Kidney tubule cell (primary cell): Measurements from ENCODE around the gene CNOT6.

ENCODE experiments used
- DNase-seq: peaks from one replicate; pipeline ENCODE4 v3.0.0-alpha.2; 2018; ENCODE audit warnings: low spot score

Gene CNOT6

DNA sequence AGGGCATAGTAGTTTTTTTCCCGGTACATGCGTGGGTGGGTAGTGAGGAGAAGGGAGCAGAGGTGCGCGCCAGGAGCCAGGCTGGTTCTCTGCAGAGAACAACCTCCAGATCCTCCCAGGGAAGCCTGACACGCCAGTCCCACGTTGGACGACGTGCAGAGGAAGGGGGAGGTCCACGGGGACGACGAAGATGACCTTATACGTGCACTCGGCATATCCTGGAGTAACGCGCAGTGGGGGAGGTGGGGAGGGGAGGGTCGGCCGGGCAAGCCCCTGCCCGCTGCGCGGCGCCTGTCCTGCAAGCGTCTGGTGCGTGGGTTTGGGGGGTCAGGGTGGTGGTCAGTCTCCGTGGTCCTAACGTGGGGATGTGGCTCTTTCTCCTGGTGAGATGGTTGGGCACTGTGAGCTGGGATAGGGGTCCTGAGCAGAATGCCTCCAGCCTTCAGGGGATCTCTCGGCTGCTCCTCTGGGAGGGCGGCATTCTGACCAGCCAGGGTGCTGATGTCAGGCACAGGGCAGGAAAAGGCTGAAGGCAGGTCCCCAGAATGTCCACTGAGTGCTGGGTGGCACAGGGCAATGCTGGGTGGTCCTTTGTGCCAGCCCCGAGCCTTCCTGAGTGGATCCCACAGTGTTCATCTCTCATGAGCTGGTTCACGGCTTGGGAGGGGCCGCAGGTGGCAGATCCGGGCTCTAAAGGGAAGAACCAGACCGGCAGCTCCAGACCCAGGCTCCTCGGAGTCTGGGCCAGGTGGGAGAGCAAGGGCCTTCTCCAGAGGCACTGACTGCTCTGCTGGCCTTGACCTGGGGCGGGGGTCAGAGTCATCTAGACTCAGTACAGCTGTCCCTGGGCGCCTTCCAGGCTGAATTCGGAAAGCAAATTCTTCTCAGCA lies 107.7 kb downstream of the CNOT6 start:
- no peak for DNase-seq

DNA sequence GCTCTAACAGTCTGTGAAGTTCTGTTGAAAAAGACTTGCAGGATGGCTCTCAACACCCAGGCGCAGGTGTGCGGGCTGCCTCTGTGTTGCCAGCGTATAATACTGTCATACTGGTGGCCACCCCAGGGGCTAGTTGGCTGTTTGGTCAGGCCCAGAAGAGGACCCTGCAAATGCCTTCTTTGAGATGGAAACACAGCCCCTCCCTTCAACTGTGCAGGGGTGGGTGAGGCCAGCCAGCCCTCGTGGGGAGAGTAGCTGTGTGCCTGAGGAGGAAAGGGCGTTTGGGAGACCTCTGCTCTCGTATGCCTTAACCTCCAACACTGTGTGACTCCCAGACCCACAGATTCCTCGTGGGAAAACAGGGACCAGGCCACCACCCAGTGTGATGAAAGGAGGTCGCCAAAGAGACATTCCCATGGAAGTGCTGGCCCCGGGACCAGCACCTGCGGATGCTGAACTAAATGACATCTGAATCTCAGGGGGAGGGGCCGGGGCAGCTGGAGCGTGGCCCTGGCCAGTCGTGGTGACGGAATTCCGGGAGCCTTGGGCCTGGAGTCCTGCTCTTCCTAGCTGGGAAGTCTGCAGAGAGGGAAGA lies 108.4 kb downstream of the CNOT6 start:
- DNase-seq, result no peak

DNA sequence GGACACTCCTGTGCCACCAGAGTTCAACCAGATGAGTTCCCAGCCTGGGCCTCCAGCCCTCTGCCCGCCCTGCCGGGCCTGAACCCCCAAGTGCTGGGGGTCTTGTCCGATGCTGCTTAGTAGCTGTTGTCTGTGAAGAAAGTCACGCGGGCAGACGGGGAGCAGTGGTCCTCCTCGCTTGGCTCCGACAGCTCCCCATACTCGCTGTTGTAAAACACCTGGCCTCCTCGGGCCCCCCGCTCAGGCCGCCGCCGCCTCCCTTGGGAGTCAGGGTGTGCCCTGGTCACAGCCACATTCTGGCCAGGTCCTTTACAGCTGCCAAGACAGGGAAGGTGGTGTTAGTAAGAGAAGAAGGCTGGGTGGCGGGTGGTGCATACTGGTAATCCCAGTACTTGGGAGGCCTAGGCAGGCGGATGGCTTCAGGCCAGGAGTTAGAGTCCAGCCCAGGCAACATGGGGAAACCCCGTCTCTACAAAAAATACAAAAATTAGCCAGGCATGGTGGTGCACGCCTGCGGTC lies 109.0 kb downstream of the CNOT6 start:
- DNase-seq, result no peak

DNA sequence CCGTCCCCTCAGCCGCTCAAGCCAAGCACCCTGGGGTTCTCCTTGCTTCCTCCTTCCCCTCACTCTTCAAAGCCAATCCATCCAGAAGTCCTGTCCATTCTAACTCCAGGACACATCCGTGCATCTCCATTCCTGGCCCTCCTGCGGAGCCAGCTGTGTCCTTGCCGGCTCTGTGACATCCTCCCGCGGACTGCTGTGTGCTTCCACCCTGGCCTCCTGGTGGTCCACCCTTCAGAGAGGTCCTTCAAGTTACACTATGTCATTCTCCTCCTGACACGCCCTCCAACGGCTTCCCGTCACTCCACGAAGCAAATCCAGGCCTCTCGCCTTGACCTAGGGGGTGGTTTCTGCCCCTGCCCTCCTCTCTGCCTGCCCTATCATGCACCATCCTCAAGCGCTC lies 110.1 kb downstream of the CNOT6 start:
- DNase-seq, result no peak

DNA sequence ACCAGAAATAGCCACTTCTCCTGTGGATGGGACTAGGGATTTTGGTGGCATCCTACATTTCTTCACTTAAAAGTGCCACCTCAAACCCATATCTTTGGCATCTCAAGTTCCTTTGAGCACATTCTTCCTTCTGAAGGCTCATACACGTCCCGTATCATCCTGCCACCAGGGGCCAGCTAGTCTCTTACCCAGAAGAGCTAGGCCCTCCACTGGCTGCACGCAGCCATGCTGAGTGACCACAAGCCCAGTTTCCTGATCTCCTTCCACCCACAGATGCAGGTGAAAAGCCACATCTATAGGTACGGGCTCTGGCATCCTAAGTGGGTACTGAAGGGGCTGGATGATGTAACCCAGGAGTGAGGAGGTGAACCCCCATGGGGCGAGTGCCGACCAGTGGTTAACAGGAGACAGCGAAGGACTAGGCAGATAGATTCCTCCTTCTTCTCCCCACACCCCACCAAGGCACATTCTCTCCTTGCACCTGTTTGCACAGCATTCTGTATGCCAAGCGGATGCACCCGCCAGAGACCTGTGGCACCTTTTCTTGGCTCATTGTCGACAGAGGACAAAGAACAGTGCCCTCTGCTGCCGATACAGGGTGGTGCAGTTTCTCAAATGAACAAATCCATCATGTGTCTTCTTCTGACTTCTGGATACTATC lies 111.5 kb downstream of the CNOT6 start:
- DNase-seq, result peak; percentile 63

DNA sequence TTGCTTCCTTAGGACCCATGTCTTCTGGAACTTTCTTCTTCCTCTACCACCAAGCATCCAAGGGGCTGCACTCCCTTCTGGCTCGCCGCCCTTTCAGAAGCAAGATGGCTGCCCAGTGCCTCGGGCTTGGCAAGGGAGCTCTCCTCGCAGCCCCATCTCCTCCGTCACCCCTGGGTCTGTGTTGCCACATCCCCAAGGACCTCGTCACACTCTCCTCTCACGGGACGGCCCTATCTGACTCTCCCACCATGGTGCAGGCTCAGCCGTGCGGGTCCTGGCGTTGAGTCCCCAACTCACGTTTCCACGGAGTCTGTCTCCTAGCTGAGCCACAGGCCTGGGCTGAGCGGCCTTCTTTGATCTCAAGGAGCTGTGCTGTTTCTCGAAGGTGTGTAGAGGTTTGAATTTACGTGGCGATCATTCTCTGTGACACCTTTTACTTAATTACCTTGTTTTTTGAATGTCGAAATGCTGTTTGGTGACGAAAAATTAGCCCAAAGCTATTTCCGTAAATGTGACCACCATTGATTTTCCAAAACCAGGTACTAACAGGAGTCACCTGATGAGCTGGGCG lies 112.1 kb downstream of the CNOT6 start:
- no peak for DNase-seq

DNA sequence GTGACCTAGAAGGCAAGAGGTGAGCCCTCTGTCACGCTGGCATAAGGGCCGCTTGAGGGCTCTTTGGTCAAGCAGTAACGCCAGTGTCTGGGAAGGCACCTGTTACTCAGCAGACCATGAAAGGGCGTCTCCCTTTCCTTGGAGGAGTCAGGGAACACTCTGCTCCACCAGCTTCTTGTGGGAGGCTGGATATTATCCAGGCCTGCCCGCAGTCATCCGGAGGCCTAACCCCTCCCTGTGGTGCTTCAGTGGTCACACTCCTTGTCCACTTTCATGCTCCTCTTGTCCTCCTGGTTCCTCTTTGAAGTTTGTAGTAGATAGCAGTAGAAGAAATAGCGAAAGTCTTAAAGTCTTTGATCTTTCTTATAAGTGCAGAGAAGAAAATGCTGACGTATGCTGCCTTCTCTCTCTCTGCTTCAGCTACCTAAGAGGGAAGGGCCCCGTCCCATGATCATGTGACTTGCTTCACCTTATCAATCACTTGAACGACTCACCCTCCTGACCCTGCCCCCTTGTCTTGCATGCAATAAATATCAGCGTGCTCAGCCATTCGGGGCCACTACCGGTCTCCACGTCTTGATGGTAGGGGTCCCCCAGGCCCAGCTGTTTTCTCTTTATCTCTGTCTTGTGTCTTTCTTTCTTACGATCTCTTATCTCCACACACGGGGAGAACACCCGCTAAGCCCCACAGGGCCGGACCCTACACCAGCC lies 113.8 kb downstream of the CNOT6 start:
- DNase-seq, result peak; percentile 57

DNA sequence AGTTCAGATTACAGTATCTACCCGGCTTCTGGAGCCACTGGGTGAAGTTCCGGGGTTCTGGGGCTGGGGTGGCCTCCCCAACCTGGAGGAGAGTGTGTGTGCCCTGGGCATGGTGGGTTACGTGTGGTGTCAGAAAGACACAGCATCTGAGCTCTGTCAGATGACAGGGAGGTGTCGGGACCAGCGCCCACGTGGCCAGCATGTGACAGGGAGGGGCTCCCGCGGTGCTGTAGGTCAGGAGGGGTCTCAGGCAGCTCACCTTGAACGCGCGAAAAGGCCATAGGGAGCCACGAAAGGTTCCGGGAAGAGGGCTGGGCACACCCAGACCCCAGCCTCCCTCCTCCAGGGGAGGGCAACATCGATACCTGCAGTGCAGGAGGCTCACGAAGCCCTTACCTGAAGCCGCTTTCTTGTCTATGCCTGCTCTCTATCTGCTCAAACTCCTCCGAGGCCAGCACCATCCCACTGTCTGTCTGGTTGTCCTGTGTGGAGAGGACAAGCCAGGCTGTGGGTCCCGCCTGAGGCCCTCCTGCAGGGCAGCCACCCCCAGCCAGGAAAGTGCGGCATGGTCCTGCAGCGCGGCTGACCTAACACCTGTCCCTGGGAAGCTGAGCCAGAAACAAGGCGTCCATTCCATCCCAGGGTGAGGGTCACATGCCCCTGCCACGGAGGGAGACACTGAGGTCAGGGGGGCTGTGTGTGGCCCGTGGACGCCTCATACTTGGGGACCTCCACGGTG lies 114.6 kb downstream of the CNOT6 start:
- no peak for DNase-seq

DNA sequence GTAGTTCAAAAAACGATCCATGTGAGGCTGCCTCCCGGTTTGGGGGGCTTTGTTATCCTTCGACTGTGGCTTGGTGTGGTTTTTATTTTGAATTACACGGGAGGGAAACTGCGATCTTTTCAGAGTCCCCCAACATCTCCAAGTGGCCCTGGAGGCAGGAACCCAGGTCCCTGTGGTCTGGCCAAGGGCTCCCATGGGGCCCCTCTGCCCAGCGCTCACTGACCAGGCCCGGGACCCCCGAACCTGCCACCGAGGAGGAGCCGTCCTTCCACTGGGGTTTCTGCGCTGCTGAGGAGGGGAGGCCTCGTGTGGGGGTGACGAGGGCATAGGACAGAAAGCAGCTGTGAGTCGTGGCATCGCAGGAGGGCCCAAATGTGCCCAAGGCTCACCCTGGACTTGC lies 115.2 kb downstream of the CNOT6 start:
- no peak for DNase-seq

DNA sequence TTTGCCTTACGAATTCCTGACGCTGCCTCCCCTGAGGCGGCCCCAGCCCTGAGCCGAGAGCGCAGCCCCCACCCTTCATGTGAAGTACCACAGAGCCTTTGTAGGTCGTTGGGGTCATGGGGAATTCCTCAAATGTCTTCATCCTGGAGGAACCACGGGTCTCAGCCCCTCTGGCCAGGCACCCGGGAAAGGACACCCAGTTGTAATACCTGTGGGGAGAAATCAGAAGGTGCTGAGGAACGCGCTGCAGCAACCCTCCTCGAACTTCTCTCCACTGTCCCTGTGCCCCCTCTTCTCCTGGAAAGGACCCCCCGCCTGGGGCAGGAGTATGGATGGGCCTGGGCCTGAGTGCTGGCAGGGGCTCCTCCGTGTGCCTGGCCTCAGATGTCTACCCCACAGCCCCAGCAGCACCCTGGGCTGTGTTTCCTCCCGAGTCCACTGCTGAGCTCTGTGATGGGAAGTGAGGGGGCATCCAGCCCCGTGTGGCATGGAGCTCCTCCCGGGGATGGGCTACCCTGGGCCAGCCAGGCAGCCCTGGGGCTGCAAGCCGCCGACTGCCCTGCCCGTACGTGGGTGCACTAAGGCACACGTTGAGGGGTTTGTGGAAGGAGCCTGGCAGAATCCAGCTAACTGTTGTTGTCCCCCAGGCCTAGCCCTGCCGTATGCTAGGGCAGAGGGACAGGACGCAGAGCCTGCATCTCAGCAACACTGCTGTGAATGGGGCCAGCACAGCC lies 115.8 kb downstream of the CNOT6 start:
- no peak for DNase-seq

DNA sequence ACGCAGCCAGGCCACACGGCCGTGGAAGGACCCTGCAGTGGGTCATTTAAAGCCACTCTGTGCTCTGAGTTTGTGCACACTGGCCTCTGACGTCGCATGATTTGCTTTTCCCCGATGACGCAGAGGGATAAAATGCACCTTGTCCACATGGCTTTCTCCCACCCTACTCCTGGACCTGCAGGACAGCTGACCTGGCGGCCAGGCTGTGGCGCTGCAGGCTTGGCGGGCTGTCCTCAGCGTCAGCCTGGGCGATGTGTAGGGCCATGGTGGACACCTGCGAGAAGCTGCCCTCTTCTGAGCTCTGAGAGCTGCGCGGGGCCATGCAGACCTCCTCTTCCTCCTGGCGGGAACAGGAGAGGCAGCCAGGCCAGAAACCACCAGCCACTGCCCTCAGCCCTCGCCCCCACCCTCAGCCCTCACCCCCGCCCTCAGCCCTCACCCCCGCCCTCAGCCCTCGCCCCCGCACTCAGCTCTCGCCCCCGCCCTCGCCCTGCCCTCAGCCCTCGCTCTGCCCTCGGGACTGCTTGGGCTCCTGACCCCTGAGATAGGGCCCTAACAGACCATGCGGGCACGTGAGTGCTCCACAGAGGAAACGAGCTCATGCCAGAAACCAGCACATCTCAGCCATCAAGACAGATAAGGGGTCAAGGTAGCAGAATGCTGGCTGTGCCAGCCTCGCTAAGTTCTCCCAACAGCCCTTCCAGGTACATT lies 117.1 kb downstream of the CNOT6 start:
- no peak for DNase-seq

DNA sequence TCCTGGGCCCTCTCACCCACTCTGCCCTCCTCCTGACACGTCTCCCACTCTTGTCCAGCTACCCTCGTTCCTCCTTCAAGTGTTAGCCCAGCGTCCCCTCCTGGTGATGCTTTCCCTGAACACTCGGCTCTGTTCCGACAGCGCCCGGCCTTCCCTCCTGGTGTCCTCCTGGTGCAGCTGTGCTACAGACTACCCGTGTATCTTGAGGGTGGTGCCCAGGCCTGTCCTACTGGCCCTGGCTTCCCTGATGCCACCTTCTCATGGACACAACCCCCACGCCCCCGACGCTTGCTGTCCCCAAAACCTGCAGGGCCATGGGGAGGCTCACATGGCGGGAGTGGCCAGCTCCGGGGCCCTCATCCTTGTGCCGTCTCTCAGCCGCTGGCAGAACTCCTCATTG lies 118.5 kb downstream of the CNOT6 start:
- no peak for DNase-seq

DNA sequence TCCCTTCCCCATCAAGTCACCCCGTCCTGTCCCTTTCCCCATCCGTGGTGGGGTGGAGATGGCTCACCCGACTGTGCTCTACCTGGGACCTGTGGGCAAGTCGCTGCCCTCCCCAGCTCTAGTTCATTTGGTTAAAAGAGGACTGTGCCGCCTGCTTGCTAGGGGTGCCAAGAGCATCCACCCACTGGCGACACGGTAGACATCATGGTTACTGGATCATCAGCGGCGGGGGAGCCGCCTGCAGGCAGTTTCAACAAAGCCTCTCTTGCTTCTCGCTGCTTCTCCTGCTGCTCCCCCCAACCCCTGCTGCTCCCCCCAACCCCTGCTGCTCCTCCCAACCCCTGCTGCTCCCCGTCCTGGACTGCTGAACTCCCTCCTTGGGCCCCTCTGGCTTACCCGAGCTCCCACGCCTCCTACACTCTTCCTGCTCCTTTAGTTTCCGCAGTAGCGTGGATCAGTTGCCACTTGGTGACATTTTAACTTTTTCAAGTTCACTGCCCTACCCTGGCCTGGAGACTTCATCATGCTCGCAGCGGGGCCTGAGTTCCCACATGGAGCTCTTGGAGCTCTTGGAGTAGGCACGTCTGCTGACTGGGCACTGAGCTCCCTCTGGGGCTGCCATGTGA lies 119.1 kb downstream of the CNOT6 start:
- no peak for DNase-seq

DNA sequence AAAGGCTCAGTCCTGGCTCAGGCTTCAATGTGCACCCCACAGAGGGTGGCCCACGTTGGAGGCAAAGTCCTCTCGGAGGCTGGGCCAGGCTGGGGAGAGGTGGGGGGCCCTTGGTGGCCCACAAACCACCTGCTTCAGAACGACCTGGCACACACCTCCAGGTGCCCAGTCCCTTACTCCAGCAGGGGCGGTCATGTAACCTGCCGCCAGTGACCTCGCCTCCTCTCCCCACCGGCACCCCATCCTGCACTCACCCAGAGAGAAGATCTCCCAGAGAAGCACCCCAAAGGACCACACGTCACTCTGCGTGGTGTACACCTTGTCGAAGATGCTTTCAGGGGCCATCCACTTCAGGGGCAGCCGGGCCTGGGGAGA lies 119.6 kb downstream of the CNOT6 start:
- DNase-seq, result no peak

DNA sequence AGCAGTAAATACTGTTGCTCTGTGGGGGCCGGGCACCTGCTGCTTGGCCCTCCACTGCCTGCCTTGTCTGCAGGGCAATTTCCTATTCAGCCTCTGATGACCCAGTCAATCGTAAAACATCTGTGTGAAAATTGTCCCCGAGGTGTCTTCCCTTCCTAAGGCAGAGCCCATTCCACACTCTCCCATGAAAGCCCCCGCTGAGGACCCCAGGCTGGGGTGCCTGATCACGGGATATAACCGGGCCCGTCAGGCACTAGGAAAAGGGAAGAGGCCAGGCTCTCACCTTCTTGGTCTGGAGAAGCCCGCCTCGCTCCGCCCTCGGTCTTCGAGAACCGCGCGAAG lies 124.3 kb downstream of the CNOT6 start:
- no peak for DNase-seq

DNA sequence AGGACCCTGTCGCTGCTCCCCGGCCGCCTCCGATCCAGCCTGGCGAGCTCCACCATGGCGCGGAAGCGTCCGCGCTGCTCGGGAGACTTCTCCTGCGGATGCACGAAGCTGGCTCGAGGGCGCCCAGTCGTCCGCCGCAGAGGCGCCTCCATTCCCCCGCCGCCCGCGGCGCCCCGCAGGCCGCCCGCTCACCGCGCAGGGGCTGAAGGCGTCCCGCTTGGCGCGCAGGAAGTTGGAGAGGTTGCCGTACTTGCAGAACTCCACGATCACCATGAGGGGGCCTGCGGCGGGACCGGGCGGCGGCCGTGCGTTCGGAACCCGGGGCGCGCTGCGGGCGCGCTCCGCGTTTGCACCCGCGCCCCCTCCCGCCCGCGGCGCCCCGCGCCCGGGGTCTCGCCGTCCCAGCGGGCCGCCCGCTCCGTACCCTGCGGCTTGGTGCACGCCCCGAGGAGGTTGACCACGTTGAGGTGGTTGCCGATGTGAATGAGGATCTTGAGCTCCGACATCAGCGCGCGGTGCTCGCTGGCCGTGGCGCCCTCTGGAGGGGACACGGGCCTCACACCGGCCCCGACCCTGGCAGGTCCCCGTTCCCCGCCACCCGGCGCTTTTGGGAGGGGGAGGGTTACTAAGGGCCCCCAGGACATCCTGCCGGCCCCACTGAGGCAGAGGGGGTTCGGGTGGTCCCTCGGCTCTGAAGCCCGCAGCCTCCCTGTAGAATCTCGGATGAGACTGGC lies 124.8 kb downstream of the CNOT6 start:
- peak; percentile 57 for DNase-seq

DNA sequence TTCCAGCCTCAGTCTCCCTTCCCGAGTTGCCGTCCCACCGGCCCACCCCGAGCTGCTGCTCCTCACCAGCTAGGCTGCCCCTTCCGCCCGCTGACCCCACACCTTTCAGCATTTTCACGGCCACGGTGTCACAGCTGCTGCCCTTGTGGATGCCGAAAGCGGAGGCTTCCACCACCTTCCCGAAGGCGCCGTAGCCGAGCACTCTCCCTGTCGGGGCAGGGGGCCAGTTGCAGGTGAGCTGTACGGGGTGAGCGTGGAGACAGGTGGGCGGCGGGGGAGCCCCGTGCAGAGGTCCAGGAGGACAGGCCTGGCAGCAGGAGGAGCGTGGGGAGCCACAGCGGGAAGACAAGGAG lies 125.4 kb downstream of the CNOT6 start:
- DNase-seq, result no peak

DNA sequence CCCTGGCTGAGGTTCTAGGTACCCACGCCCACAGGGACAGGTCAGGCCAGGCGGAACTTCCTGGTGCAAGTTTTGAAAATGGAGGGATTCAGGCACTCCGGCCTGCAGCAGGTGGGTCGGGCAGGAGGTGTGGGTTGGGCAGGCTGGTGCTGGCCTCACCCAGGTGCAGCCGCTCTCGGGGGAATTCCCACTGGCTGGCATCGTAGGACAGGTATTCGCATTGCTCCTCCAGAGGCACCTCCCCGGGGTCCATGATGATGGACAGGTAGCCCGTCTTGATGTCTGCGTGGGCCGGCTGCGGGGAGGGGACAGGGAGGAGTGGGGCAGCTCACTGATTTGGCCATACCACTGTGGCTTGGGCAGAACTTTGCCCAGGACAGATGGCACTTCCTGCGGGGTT lies 125.8 kb downstream of the CNOT6 start:
- DNase-seq, result no peak

DNA sequence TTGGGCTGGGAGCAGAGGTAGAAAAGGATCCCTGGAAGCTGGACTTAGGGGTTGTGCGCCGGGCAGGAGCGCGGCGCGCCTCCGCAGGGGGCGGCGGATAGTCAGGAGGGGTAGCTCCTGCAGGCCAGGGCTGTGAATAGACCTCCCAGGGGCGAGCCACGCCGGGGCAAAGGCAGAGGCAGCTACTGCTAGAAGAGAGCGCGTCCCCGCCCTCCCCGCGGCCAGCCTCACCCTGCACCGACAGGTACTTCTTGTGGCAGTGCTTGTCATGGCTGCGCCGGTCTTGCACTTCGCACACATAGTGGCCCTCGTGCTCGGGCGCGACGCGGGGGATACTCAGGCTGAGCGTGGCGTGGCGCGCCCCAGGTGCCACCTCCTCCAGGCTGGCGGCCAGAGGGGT lies 127.1 kb downstream of the CNOT6 start:
- no peak for DNase-seq
